GOT3 (cell line): Measurements from ENCODE around the gene CEP83.

ENCODE experiments used
- DNase-seq: peaks from one replicate; lab custom pipeline; 2025; ENCODE audit warnings: mixed read lengths; lab: John Stamatoyannopoulos, UW

The CEP83 gene

GRCh38 chr12:94305130-94305957 lies 154.3 kb downstream of the CEP83 start:
- no peak for DNase-seq

GRCh38 chr12:94304566-94305061 lies 155.1 kb downstream of the CEP83 start:
- DNase-seq, result no peak

GRCh38 chr12:94304012-94304411 lies 155.7 kb downstream of the CEP83 start:
- no peak for DNase-seq

GRCh38 chr12:94299846-94300245 lies 159.8 kb downstream of the CEP83 start:
- DNase-seq, result no peak

- DNase-seq, result no peak
Observed at GRCh38 chr12:94297876-94298505, 161.7 kb downstream of the CEP83 start.

- DNase-seq, result no peak
Observed at GRCh38 chr12:94297096-94297699, 162.5 kb downstream of the CEP83 start.

- DNase-seq, result no peak
Observed at GRCh38 chr12:94290353-94290752, 169.3 kb downstream of the CEP83 start.

DNA sequence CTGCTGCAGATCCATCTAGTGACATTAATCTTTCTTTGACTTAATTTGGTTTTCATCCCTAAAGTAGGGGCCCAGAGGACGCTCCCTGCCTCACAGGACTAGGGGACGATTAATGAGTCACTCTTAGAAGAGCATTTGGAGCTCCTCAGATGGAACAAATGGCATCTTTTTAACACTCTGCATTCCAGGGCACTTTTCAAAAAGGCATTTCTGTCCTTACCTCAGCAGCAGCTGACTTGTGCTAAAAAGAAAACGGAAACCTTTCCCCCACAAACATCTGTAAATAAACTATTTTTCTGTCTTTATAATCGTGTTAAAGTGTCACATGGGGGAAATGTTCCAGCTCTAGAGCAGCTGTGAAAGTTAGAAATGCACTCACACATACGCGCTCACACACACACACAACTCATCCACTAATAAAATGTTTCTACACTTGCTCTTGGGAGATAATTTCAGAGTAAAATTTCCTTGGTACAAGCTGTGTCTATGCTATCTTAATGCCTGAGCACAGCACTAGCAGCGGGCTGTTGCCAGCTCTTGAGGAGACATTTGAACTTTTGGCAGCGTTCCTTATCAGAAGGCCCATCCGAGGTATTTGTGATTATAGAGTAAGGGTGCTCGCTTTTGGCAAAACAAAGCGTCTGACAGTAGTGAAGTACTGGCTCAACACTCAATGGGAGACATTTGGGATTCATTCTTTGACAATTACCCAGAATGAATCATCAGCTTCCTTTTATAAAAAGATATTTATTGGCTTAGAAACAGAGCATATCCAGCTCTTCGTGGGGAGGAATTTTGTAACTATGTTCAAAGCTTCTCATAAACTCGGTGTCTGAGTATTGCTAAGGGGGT lies 170.0 kb downstream of the CEP83 start:
- DNase-seq, result no peak

- no peak for DNase-seq
Observed at GRCh38 chr12:94287245-94287628, 172.4 kb downstream of the CEP83 start.

- DNase-seq, result no peak
Observed at GRCh38 chr12:94286583-94287244, 173.0 kb downstream of the CEP83 start.

- DNase-seq, result no peak
Observed at GRCh38 chr12:94285943-94286582, 173.6 kb downstream of the CEP83 start.

GRCh38 chr12:94284859-94285258 lies 174.8 kb downstream of the CEP83 start:
- DNase-seq, result no peak

DNA sequence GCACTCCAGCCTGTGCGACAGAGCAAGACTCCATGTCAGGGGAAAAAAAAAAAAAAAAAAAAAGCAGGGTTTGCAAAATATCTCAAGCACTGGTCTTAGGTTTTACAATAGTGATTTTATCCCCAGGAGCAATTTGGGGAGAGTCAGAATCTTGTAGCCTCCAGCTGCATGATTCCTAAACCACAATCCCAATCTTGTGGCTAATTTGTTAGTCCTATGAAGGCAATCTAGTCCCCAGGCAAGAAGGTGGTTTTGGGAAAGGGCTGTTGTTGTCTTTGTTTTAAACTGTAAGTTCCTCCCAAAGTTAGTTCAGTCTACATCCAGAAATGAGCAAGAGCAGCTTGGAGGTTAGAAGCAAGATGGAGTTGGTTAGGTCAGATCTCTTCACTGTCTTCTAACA lies 175.6 kb downstream of the CEP83 start:
- no peak for DNase-seq

DNA sequence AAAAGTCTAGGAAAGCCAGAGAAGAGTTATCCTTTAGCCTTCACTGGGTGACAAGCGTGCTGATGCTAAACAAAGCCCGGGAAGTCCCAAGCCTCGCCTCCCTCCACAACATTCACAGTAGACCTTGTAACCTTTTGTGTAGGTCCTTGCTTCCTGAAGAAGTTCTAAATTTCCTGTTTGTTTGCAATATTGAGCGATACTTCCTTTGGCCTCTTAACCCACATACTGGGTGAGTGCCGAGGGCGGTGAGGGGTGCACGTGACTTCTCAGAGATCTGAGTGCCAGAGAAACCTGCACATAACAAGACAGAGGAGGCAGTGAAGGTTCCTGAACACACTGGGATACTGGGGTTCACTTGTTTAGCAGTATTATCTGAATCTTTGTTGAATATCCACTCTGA lies 177.0 kb downstream of the CEP83 start:
- no peak for DNase-seq

- no peak for DNase-seq
Observed at GRCh38 chr12:94280063-94280462, 179.6 kb downstream of the CEP83 start.

DNA sequence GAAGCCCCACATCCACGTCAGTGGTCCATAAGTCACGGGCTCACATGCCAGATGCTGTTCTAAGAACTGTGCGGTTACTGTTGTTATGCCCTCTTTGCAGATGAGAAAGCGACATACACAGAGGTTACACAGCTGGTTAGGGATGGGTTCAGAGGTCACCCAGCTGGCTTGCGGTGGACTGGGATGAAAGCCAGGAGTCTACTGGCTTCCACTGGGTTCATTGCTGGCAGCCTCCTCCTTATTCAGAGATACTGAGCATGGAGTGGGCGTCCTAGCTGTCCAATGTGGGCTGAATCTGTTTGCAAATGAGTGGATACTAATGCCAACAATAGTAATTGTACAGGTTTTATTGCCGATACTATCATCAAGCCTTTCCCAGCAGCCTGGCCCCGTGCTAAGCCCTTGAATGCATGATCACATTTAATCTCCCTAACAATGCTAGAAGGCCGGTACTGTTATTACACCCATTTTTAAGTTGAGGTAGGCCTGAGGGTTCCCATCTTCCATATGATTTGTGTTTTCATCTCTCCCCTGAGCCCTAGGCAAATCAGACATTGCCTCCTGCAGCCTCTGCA lies 182.2 kb downstream of the CEP83 start:
- DNase-seq, result no peak

DNA sequence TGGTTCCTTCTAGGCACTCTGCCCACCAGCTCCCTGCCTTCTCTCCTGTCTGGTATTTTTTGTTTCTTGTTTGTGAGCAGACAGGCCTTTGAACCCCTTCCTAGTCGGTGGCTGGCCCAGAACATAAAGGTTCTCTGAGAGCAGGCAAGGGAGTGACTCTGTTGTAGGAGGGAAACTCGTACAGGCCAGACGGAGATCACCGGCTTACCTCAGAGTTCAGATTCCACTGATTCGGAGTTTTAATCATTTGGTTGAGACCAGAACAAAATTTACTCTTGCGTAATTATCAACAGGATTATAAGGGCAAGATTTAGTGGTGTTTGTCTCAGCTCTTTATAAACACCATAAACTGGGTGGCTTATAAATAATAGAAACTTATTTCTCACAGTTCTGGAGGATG lies 182.9 kb downstream of the CEP83 start:
- DNase-seq, result no peak

- DNase-seq, result no peak
Observed at GRCh38 chr12:94273272-94273671, 186.4 kb downstream of the CEP83 start.

- no peak for DNase-seq
Observed at GRCh38 chr12:94272280-94272679, 187.4 kb downstream of the CEP83 start.

DNA sequence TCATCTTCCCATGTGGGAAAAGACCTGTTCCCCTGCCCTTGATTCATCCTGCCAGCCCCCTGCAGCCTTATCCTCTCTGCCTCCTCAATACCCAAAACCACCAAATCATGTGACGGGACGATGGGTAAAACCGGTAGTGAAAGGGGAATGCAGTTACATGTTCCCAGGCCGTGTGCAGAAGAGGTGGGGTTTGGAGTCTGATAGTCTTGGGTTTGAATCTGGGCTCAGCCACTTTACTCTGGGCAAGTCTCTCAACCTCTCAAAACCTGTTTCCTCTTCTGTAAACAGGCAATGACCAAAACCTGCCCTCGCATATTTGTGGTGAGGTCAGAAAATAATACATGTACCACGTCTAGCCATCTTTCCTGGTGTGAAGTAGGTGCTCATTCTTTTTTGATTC lies 188.3 kb downstream of the CEP83 start:
- DNase-seq, result no peak
